ENCODE measurements around the gene TOR4A.

The TOR4A gene

GRCh38 chr9:137269231-137269772 is 8.2 kb upstream of the TOR4A start:
- no peak for DNase-seq (ENCODE audit: extremely low read depth in 1 of 2, low read depth in 1 of 2)

- DNase-seq (ENCODE audit: extremely low read depth in 1 of 2, low read depth in 1 of 2) = no peak
These were observed 6.4 kb upstream of the TOR4A start for GRCh38 chr9:137270929-137271695.

DNA sequence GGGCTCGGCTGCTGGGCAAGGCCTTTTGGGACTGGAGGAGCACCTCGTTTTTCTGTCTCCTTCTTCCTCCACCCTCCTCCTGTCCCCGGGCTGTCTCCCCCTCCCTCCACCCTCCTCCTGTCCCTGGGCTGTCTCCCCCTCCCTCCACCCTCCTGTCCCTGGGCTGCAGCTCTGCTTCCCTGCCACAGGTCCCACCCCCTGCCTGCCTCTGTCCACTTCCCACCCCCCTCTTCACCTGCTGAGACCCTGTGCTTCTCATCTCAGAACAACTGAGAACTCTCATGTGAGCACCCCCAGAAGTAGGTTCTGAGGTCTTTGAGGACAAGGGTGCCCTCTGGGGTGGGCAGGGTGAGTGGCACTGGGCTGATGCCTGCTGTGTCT is 5.8 kb upstream of the TOR4A start:
- DNase-seq (ENCODE audit: extremely low read depth in 1 of 2, low read depth in 1 of 2) = no peak

GRCh38 chr9:137272241-137273094 is 5.1 kb upstream of the TOR4A start:
- no peak for DNase-seq (ENCODE audit: extremely low read depth in 1 of 2, low read depth in 1 of 2)

DNA sequence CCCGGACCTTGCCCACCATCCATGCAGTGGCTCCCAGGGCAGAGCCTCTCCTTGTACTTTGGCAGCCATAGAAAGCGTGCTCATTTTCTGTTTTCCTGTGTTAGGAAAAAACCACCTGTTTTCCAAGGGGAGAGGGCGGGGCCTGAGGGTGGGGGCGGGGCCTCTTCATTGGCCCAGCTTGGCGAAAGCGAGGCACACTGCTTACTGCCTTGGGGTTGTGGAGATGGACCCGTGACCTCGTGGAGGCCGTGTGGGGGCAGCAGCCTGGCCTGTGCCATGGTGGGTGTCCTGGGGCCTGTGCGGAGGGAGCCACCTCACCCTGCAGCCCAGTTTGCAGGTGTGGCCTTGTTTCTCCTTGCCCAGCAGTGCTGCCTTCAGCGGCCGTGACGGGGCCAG is 4.4 kb upstream of the TOR4A start:
- no peak for DNase-seq (ENCODE audit: extremely low read depth in 1 of 2, low read depth in 1 of 2)

DNA sequence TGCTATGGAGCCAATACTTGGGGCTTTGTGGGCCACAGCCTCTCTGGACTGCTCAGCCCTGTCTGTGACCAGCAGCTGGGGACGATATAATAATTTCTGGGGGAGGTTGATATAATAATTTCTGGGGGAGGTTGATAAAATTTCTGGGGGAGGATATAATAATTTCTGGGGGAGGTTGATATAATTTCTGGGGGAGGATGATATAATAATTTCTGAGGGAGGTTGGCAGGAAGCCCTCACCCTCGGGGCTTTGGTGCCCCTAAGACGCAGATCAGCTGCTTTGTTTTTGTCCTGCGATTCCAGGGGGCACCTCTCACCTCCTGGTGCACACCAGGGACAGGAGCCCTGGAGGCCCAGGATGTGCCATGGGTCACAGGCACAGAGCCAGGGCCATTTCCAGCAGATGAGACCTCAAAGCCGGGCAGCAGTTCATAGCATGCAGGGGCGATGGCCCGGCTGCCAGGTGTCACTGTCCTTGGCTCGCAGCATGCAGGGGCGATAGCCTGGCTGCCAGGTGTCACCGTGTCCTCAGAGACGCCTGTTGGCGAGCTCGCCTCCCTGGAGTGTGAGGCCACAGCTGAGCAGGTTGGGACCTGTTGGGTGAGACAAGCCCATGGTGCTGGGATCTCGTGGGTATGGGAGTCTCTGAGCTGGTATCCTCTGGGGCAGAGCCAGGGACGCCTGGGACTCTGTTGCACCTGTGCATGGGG is 3.8 kb upstream of the TOR4A start:
- no peak for DNase-seq (ENCODE audit: extremely low read depth in 1 of 2, low read depth in 1 of 2)

DNA sequence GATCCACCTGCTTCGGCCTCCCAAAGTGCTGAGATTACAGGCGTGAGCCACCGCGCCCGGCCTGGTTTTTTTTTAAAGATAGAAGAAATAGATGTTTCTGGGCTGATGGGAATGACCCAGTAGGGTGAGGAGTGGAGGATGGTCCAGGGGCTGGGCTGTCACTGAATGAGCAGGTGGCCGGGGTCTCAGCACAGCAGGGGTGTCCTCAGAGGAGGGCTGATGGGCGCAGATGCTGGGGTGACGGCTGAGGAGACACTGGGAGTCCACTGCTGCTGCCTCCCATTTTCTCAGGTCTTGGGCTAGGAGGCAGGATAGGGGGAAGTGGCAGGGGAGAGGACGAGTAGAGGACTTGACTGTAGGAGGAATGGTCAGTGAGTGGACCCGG is 2.3 kb upstream of the TOR4A start:
- DNase-seq (ENCODE audit: extremely low read depth in 1 of 2, low read depth in 1 of 2) = no peak

DNA sequence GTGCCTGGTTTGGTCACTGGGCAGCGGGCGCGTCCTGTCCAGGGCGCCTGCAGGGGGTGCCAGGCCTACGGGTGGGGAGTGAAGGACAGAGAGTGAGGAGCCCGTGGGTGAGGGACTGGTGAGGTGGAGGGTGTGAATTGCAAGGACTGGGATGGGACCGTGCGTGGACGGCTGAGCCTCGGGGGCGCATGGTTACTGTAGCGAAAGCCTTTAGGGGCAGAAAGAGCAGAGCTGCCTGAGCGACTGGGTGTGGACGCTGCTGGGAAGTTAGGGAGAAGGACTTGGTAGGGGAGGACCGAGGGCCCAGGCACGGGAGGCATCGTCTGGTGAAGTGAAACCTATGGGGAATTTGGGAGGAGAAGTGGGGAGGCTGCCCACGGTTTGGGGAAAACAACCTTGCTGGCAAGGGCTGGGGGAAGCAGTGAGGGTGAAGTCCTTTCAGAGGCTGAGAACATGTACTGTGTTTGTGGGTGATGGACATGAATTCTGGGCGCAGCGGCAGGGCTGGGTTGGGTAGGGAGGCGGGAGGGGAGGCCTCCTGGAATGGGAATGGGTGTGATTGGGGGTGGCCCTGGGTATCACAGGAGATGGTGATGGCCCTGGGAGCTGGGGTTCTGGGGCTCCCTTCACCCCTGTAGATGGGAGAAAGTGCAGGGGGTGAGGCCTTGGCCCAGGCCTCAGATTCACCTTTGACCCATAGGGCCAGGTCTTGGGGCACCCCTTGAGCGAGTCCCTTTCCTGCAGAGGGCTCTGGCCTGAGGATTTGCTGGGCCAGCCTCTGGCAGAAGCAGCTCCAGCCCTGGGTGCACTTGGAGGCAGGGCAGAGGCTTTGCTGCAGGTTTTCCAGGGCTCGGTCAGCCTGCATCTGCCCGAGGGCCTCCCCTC is 1.7 kb upstream of the TOR4A start:
- DNase-seq (ENCODE audit: extremely low read depth in 1 of 2, low read depth in 1 of 2) = no peak

- DNase-seq (ENCODE audit: extremely low read depth in 1 of 2, low read depth in 1 of 2) = no peak
These were observed 825 bp upstream of the TOR4A start for GRCh38 chr9:137276473-137277328.

DNA sequence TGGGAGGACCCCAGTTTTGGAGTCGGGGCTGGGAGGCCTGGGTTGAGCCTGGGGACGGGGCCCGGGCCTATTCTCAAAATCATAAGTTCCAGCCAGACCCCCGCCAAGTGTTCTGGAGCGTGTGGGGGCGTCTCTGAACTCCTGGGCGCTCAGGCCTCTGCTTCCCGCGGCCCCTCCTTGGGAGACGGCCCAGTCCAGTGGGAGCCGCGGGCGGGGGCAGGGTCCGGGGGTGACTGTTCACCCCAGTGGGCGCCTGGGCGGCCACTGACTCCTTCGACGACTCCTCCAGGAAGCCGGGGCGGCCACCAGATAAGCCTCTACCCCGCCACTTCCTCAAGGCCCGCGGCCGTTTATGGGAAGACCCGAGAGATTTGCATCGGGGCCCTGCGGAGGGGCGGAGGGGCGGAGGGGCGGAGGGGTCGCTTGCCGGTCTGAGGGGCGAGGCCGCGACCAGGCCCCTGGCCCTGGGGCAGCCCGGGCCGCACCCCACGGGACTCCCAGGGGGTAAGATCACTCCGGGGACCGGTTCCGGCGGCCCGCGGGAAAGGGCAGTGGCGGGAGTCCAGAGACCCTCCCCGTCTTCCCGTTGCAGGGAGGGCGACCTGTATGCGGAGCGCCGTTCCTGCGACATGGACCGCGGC is 655 bp downstream of the TOR4A start:
- DNase-seq (ENCODE audit: extremely low read depth in 1 of 2, low read depth in 1 of 2) = no peak

DNA sequence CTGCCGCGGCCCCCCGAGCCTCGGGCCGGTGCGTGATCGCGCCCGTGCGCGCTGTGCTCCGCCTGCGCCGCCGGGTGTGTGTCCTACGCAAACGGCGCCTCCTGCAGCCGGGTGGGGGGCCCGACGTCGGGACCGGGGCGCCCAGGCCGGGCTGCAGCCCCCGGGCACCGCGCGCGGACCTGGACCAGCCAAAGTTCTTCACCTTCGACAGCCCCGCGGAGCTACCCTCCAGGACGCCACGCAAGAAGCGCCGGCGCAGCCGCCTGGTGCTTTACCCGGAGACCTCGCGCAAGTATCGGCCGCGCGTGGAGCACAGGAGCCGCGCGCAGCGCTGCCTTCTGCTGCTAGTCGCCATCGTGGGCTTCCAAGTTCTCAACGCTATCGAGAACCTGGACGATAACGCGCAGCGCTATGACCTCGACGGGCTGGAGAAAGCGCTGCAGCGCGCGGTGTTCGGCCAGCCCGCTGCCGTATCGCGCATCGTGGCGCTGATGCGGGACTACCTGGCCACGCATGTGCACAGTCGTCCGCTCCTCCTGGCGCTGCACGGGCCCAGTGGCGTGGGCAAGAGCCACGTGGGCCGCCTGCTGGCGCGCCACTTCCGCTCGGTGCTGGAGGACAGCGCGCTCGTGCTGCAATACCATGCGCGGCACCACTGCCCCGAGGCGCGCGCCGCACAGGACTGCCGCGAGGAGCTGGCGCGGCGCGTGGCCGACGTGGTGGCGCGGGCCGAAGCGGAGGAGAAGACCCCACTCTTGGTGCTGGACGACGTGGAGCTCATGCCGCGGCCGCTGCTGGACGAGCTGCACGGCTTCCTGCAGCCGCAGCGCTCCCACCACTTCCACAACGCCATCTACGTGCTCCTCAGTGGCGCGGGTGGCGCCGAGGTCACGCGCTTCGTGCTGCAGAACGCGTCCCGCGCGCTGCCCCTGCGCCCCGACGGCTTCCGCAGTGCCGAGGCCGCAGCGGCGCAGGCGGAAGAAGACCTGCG is 1.5 kb downstream of the TOR4A start:
- DNase-seq (ENCODE audit: extremely low read depth in 1 of 2, low read depth in 1 of 2) = no peak

- DNase-seq (ENCODE audit: extremely low read depth in 1 of 2, low read depth in 1 of 2) = no peak
These were observed 2.4 kb downstream of the TOR4A start for GRCh38 chr9:137279741-137280473.

DNA sequence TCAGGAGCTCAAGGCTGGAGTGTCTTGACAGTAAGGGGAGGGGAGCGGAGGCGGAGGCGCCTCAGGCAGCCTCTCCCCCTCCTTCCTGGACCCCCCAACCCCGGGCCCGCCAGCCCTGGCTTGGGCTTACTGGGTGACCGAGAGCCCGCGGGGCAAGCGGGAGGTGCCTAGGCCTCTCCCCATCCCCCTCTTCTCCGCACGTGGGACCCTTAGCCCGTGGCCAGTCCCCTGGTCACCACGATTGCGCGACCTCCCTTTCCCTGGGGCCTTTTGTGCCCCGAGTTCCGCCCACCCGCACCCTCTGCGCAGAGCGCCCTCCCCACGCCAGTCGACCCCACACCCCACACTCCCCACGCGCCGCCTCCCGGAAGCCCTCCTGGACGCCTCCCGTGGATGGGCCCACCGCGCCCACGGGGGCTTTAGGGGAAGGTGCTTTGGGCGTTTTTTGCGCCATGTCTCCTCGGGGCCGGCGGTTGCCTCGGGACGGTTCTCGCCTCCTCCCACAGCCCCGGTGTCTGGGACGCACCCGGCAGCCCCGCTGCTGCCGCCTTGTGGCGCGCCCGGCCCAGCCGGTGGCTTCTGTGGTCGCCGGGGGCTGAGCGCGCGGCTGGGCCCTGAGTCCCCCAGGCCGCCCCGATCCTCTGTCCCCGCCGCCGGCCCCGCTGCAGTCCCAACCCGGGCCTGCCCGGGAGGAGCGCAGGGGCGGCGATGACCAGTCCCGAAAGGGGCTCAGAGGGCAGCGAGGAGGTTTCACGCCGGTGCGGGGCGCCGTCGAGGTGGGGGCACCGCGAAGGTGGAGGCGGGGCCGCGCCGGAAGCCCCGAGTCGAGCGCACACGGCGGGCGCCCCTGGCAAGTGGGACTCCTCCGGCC is 3.2 kb downstream of the TOR4A start:
- no peak for DNase-seq (ENCODE audit: extremely low read depth in 1 of 2, low read depth in 1 of 2)

GRCh38 chr9:137281345-137282116 is 4.0 kb downstream of the TOR4A start:
- DNase-seq (ENCODE audit: extremely low read depth in 1 of 2, low read depth in 1 of 2) = no peak

GRCh38 chr9:137286975-137287383 is 9.5 kb downstream of the TOR4A start:
- DNase-seq (ENCODE audit: extremely low read depth in 1 of 2, low read depth in 1 of 2) = no peak

All from stimulated activated CD8-positive, alpha-beta memory T cell treated with anti-CD3 and anti-CD28 coated beads, Interleukin-7, amount 100 ng/mL, for 48 hours (primary cell).